SU-DHL-6 (cell line): ENCODE data around the gene ALG8.

Source experiments
- EZH2phosphoT487 ChIP-seq: fragments of 200-600 bp; sonication (generic), shearing (Covaris generic); conservative IDR thresholded peaks from 2 replicates; pipeline ENCODE4 v1.6.1; 2018; ENCODE audit warnings: mild to moderate bottlenecking, antibody characterized with exemption, low read length, moderate library complexity, mixed read lengths
- TF ChIP-seq, protein P1 (sequence below): fragments of 200-600 bp; sonication (generic); IDR thresholded peaks from one replicate; pipeline ENCODE4 v1.5.1; 2017; ENCODE audit warnings: antibody characterized with exemption, mild to moderate bottlenecking, low read length, moderate library complexity; ENCODE audit not compliant: insufficient read depth, poor library complexity, severe bottlenecking

DNA sequence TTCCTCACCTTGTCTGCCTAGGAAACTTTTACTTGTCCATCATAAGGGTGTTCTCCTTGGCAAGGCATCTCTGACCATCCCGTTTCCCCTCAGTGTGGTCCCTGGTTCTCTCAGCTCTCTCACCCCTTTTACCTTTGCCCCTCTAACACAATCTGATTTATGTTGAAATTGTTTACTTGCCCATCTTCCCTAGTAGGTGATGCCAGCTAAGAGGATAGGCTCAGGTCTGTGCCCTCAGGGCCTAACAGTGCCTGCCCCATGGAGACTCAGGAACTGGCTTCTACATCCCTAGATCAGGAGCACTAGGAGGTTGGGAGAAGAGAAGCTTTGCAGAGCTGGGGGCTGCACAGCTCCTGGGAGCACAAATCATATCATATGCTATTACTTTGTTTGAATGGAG is 21.1 kb upstream of the ALG8 start:
- TF ChIP-seq, protein P1, sequence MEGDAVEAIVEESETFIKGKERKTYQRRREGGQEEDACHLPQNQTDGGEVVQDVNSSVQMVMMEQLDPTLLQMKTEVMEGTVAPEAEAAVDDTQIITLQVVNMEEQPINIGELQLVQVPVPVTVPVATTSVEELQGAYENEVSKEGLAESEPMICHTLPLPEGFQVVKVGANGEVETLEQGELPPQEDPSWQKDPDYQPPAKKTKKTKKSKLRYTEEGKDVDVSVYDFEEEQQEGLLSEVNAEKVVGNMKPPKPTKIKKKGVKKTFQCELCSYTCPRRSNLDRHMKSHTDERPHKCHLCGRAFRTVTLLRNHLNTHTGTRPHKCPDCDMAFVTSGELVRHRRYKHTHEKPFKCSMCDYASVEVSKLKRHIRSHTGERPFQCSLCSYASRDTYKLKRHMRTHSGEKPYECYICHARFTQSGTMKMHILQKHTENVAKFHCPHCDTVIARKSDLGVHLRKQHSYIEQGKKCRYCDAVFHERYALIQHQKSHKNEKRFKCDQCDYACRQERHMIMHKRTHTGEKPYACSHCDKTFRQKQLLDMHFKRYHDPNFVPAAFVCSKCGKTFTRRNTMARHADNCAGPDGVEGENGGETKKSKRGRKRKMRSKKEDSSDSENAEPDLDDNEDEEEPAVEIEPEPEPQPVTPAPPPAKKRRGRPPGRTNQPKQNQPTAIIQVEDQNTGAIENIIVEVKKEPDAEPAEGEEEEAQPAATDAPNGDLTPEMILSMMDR = no peak
- no peak for TF ChIP-seq EZH2phosphoT487
